Panc1 (cell line): ENCODE measurements around the gene MPI. TPM values are rescaled to one million over a fixed set of nuclear protein-coding genes. Genes with fewer than 3 reads are reported as not detected.

Experiments used
- ATAC-seq: fragments of 200-7000 bp; cut with Tn5 transposase; 2 replicates; pipeline ENCODE4 v1.9.1; 2020; ENCODE audit warnings: mild to moderate bottlenecking, moderate library complexity
- BruUV-seq: library from RNA; stranded (reverse); fragments of 400-500 nt; replicated peaks from 2 replicates; lab custom pipeline; 2021; lab: Mats Ljungman, UMichigan
- CTCF ChIA-PET: fragments of 300-600 bp; sonication (Branson Sonifier 250); formaldehyde crosslinking; loops from one replicate; lab custom pipeline; 2022; ENCODE audit warnings: antibody characterized with exemption; lab: Charles Lee
- POLR2A ChIA-PET: fragments of 300-600 bp; sonication (Branson Sonifier 250); formaldehyde crosslinking; loops from one replicate; lab custom pipeline; 2022; ENCODE audit warnings: antibody characterized with exemption; lab: Charles Lee
- DNase-seq: peaks from one replicate; pipeline ENCODE4 v3.0.0-alpha.2; 2010; ENCODE audit warnings: low read depth, low spot score
- H3K27ac ChIP-seq: 2 replicates; pipeline ENCODE4 v1.5.1; 2011; ENCODE audit warnings: mild to moderate bottlenecking, low read length, inconsistent platforms
- H3K27me3 ChIP-seq: fragments of 200-500 bp; sonication (Bioruptor generic); 2 replicates; pipeline ENCODE4 v1.6.0; 2014; ENCODE audit warnings: low read length, inconsistent platforms; ENCODE audit not compliant: control insufficient read depth, insufficient read depth
- H3K36me3 ChIP-seq: fragments of 200-500 bp; sonication (Bioruptor generic); 2 replicates; pipeline ENCODE4 v1.5.1; 2014; ENCODE audit warnings: inconsistent platforms, mild to moderate bottlenecking, low read length, moderate library complexity; ENCODE audit not compliant: control insufficient read depth, insufficient read depth
- H3K4me1 ChIP-seq: 2 replicates; pipeline ENCODE4 v1.5.1; 2011; ENCODE audit warnings: inconsistent platforms, mild to moderate bottlenecking, low read length, moderate library complexity; ENCODE audit not compliant: control insufficient read depth, insufficient read depth
- H3K4me3 ChIP-seq, 2 experiments: 2 replicates each; pipeline ENCODE4 v1.5.1; 2011 to 2012; ENCODE audit warnings: low read depth in 2 of 2, low read length in 2 of 2, mild to moderate bottlenecking in 2 of 2, inconsistent platforms in 1 of 2, moderate library complexity in 1 of 2
- H3K9me3 ChIP-seq: fragments of 200-500 bp; sonication (Bioruptor generic); 2 replicates; pipeline ENCODE4 v1.5.1; 2014; ENCODE audit warnings: low read depth, mild to moderate bottlenecking, inconsistent platforms, low read length, moderate library complexity; ENCODE audit not compliant: control insufficient read depth, insufficient read depth
- CTCF ChIP-seq: fragments of 450-650 bp; IDR thresholded peaks from 2 replicates; pipeline ENCODE4 v1.5.1; 2017; ENCODE audit warnings: mild to moderate bottlenecking
- POLR2AphosphoS5 ChIP-seq: IDR thresholded peaks from 2 replicates; pipeline ENCODE4 v1.6.1; 2012; ENCODE audit warnings: mild to moderate bottlenecking, low read depth, low read length, moderate library complexity
- REST ChIP-seq, 2 experiments: IDR thresholded peaks; 2 replicates each; pipeline ENCODE4 v1.6.1; 2011 to 2012; ENCODE audit warnings: low read depth in 2 of 2, control low read depth in 1 of 2, low read length in 1 of 2, mild to moderate bottlenecking in 1 of 2, moderate library complexity in 1 of 2; ENCODE audit not compliant: insufficient read depth in 1 of 2
- SIN3A ChIP-seq: IDR thresholded peaks from 2 replicates; pipeline ENCODE4 v1.6.1; 2012; ENCODE audit warnings: low read depth, mild to moderate bottlenecking, low read length, moderate library complexity, borderline replicate concordance; ENCODE audit not compliant: insufficient read depth
- TCF7L2 ChIP-seq: IDR thresholded peaks from 2 replicates; pipeline ENCODE4 v1.6.1; 2011; ENCODE audit warnings: mild to moderate bottlenecking, low read depth, low read length, inconsistent platforms
- in situ Hi-C: cut with HindIII; loops from 2 replicates; pipeline ENCODE4 v1.10.0; 2016; ENCODE audit warnings: low sequenced_read_pairs, low pct_unique_long_range_greater_than_20kb
- intact Hi-C: fragments of 100-400 bp; cut with micrococcal nuclease; formaldehyde crosslinking; loops from one replicate; pipeline ENCODE4 v1.10.0; 2022; ENCODE audit not compliant: unreplicated experiment
- total RNA-seq: library from RNA; stranded (reverse); gene quantifications from one replicate; pipeline ENCODE4 v1.2.1, GENCODE V29; 2021; ENCODE audit not compliant: unreplicated experiment

Gene MPI
- total RNA-seq, 1 experiment from 2014 or later, result 45.8 TPM

- in situ Hi-C loops (no loop called here), intact Hi-C loops (no loop called here)
- Histone ChIP-seq H3K27ac (no peak overlapping the region), H3K4me1 (no peaks in the 10 kb centered on the region), H3K36me3 (peaks cover under 1% of the 10 kb centered on the region; the same call in 1 of the 2 replicates), H3K4me3 (no peak overlapping the region), H3K27me3 (no peaks in the 10 kb centered on the region), H3K9me3 (no peaks in the 10 kb centered on the region)
- CTCF ChIA-PET, result interaction anchor here (0.6 kb wide), 1 partner anchor 11 kb away, joined by 11 read pairs; no protein-coding TSS in a partner anchor
- no peak for ATAC-seq
- TF ChIP-seq CTCF (no peak), SIN3A (no peak), REST (IDR thresholded peaks at IDR 0.05; ENCODE audit: insufficient read depth in 1 of 2, low read depth in 2 of 2, low read length in 1 of 2) (no peak), TCF7L2 (no peak), POLR2AphosphoS5 (no peak)
- TSS peak; percentile 22 for BruUV-seq
- POLR2A ChIA-PET, result no interaction called here
- no peak for DNase-seq
These were observed 31.5 kb upstream of the MPI start for GRCh38 chr15:74858369-74858740.

- Histone ChIP-seq H3K27me3 (no peaks in the 10 kb centered on the region), H3K4me3 (no peak overlapping the region), H3K36me3 (no peaks in the 10 kb centered on the region), H3K4me1 (peaks cover 9% of the 10 kb centered on the region; the same call in 1 of the 2 replicates), H3K9me3 (no peaks in the 10 kb centered on the region), H3K27ac (0 out of 2 replicates have a peak overlapping the region, but pooled peaks have one; percentile 9)
- BruUV-seq, result no TSS peak
- TF ChIP-seq CTCF, result no peak
- TF ChIP-seq SIN3A, result no peak
- TF ChIP-seq REST (IDR thresholded peaks at IDR 0.05; ENCODE audit: insufficient read depth in 1 of 2, low read depth in 2 of 2, low read length in 1 of 2), result no peak
- no peak for TF ChIP-seq POLR2AphosphoS5
- no peak for TF ChIP-seq TCF7L2
- DNase-seq (peak; percentile 53), ATAC-seq (peak; percentile 80)
- intact Hi-C loops, result no loop called here
- POLR2A ChIA-PET, result interaction anchor here (0.5 kb wide), 1 partner anchor 94 kb away, joined by 5 read pairs; no protein-coding TSS in a partner anchor
- CTCF ChIA-PET, result no interaction called here
- in situ Hi-C loops, result no loop called here
These were observed 26.4 kb upstream of the MPI start for GRCh38 chr15:74863239-74864056.
